Thymus (tissue), 11 donors: ENCODE measurements around the gene GAS2L3. TPM values are rescaled to one million over a fixed set of nuclear protein-coding genes. Genes with fewer than 3 reads are reported as not detected.
"Not testable (repeated sequence)": the region's sequence is repeated elsewhere in the genome, so short reads cannot be mapped to it uniquely, and the experiment has no call there.

Source experiments
- DNase-seq, 9 donors: peaks; one replicate each; pipeline ENCODE4 v3.0.0-alpha.2; 2013; ENCODE audit warnings: low spot score in 9 of 9, low read depth in 6 of 9, missing footprints in 1 of 9
- H3K27ac ChIP-seq, 2 donors: one replicate each; pipeline ENCODE4 v1.5.1; 2013; ENCODE audit warnings: control low read depth in 1 of 2, low read depth in 1 of 2, low read length in 1 of 2, mild to moderate bottlenecking in 1 of 2, moderate library complexity in 1 of 2
- H3K27me3 ChIP-seq, 2 donors: one replicate each; pipeline ENCODE4 v1.5.1; 2013; ENCODE audit warnings: low read length in 1 of 2; ENCODE audit not compliant: control insufficient read depth in 2 of 2, insufficient read depth in 1 of 2
- H3K36me3 ChIP-seq, 2 donors: one replicate each; pipeline ENCODE4 v1.5.1; 2013; ENCODE audit warnings: low read length in 1 of 2, mild to moderate bottlenecking in 1 of 2, moderate library complexity in 1 of 2; ENCODE audit not compliant: control insufficient read depth in 2 of 2, insufficient read depth in 2 of 2
- H3K4me1 ChIP-seq, 2 donors: one replicate each; pipeline ENCODE4 v1.5.1; 2013; ENCODE audit warnings: low read length in 2 of 2; ENCODE audit not compliant: control insufficient read depth in 2 of 2, insufficient read depth in 2 of 2
- H3K4me3 ChIP-seq, 2 donors: one replicate each; pipeline ENCODE4 v1.5.1; 2013; ENCODE audit warnings: low read length in 2 of 2, control low read depth in 1 of 2, mild to moderate bottlenecking in 1 of 2
- H3K9me3 ChIP-seq, 2 donors: one replicate each; pipeline ENCODE4 v1.5.1; 2013; ENCODE audit warnings: low read length in 1 of 2, mild to moderate bottlenecking in 1 of 2; ENCODE audit not compliant: control insufficient read depth in 2 of 2, insufficient read depth in 1 of 2
- WGBS: extraction: QIAGEN DNeasy Blood & Tissue Kit; methylation state at CpG from one replicate; pipeline ENCODE4 v1.1.7; 2013; 5-methylcytosine and 5-hydroxymethylcytosine counted together
- polyA plus RNA-seq: library from polyadenylated mRNA; stranded (reverse); fragments of 200-250 nt; gene quantifications from one replicate; pipeline ENCODE4 v1.2.3, GENCODE V29; 2013
- total RNA-seq: library from RNA; stranded (reverse); fragments of 120-200 nt; gene quantifications from one replicate; pipeline ENCODE4 v1.2.4, GENCODE V29; 2013
- donor health status: healthy.

GAS2L3 gene
- total and polyA plus RNA-seq, 2 donors = 2.2 to 4.4 TPM

- no peaks in the 10 kb centered on the region for H3K36me3 ChIP-seq
- no peak for DNase-seq
- WGBS = 94% methylated on average over 5 of the region's 5 CpGs
- no peak overlapping the region for H3K27ac ChIP-seq
- no peak overlapping the region for H3K4me3 ChIP-seq
- H3K4me1 ChIP-seq = no peaks in the 10 kb centered on the region
- no peaks in the 10 kb centered on the region for H3K27me3 ChIP-seq
- no peaks in the 10 kb centered on the region for H3K9me3 ChIP-seq
Observed at GRCh38 chr12:100593490-100593889, 20.0 kb downstream of the GAS2L3 start.

GRCh38 chr12:100601626-100602025 is 28.1 kb downstream of the GAS2L3 start:
- Histone ChIP-seq H3K4me1 (no peaks in the 10 kb centered on the region), H3K4me3 (no peak overlapping the region), H3K36me3 (no peaks in the 10 kb centered on the region), H3K27me3 (no peaks in the 10 kb centered on the region), H3K9me3 (no peaks in the 10 kb centered on the region), H3K27ac (no peak overlapping the region)
- DNase-seq = no peak
- 96% methylated on average over 1 of the region's 1 CpG for WGBS

GRCh38 chr12:100602997-100603396 is 29.5 kb downstream of the GAS2L3 start:
- not testable (repeated sequence) for H3K27ac ChIP-seq, H3K36me3 ChIP-seq, H3K4me3 ChIP-seq, H3K27me3 ChIP-seq, H3K4me1 ChIP-seq, H3K9me3 ChIP-seq, DNase-seq
- 39% methylated on average over 1 of the region's 1 CpG for WGBS

GRCh38 chr12:100608776-100609175 is 35.3 kb downstream of the GAS2L3 start:
- WGBS = 51% methylated on average over 1 of the region's 1 CpG
- H3K27me3 ChIP-seq = no peaks in the 10 kb centered on the region
- H3K4me3 ChIP-seq = no peak overlapping the region
- H3K9me3 ChIP-seq = no peaks in the 10 kb centered on the region
- DNase-seq = no peak
- no peaks in the 10 kb centered on the region for H3K4me1 ChIP-seq
- H3K27ac ChIP-seq = no peak overlapping the region
- no peaks in the 10 kb centered on the region for H3K36me3 ChIP-seq

GRCh38 chr12:100610666-100611430 is 37.4 kb downstream of the GAS2L3 start:
- no peak for DNase-seq
- Histone ChIP-seq H3K4me3 (no peak overlapping the region), H3K36me3 (no peaks in the 10 kb centered on the region), H3K27ac (no peak overlapping the region), H3K4me1 (no peaks in the 10 kb centered on the region), H3K27me3 (no peaks in the 10 kb centered on the region), H3K9me3 (no peaks in the 10 kb centered on the region)
- WGBS = 78% methylated on average over 4 of the region's 4 CpGs

- Histone ChIP-seq H3K9me3 (no peaks in the 10 kb centered on the region), H3K4me1 (no peaks in the 10 kb centered on the region), H3K27ac (no peak overlapping the region), H3K36me3 (no peaks in the 10 kb centered on the region), H3K27me3 (no peaks in the 10 kb centered on the region), H3K4me3 (no peak overlapping the region)
- 98% methylated on average over 3 of the region's 3 CpGs for WGBS
- no peak for DNase-seq
Observed at GRCh38 chr12:100612606-100613005, 39.1 kb downstream of the GAS2L3 start.

GRCh38 chr12:100624571-100624970 is 51.1 kb downstream of the GAS2L3 start:
- H3K4me1 ChIP-seq = no peaks in the 10 kb centered on the region
- H3K36me3 ChIP-seq = no peaks in the 10 kb centered on the region
- WGBS = 14% methylated on average over 4 of the region's 4 CpGs
- no peak for DNase-seq
- H3K9me3 ChIP-seq = no peaks in the 10 kb centered on the region
- H3K4me3 ChIP-seq = no peak overlapping the region
- no peaks in the 10 kb centered on the region for H3K27me3 ChIP-seq
- no peak overlapping the region for H3K27ac ChIP-seq

GRCh38 chr12:100632445-100632892 is 59.0 kb downstream of the GAS2L3 start:
- Histone ChIP-seq H3K27ac (no peak overlapping the region), H3K4me1 (no peaks in the 10 kb centered on the region), H3K27me3 (no peaks in the 10 kb centered on the region), H3K4me3 (no peak overlapping the region), H3K9me3 (no peaks in the 10 kb centered on the region), H3K36me3 (no peaks in the 10 kb centered on the region)
- WGBS = 68% methylated on average over 4 of the region's 4 CpGs
- DNase-seq = no peak

GRCh38 chr12:100633082-100633785 is 59.8 kb downstream of the GAS2L3 start:
- not testable (repeated sequence) for H3K36me3 ChIP-seq, H3K27ac ChIP-seq, H3K27me3 ChIP-seq, H3K9me3 ChIP-seq, H3K4me1 ChIP-seq, H3K4me3 ChIP-seq, DNase-seq
- 95% methylated on average over 11 of the region's 11 CpGs for WGBS
